HepG2 (cell line): ENCODE measurements around the gene TMED5. TPM values are rescaled to one million over a fixed set of nuclear protein-coding genes. Genes with fewer than 3 reads are reported as not detected.
A peak's percentile ranks its signal among the peaks of the same experiment; 100 is the strongest.

Experiments used
- CBFB ChIP-seq: sonication (generic); formaldehyde crosslinking; IDR thresholded peaks from 2 replicates; pipeline ENCODE4 v1.4.0; 2020; ENCODE audit warnings: missing genetic modification reagents
- CHCHD3 ChIP-seq: sonication (generic); formaldehyde crosslinking; IDR thresholded peaks from 2 replicates; pipeline ENCODE4 v1.8.0; 2022; ENCODE audit warnings: mild to moderate bottlenecking, missing genetic modification reagents, moderate library complexity
- CREM ChIP-seq, 2 experiments: sonication (generic) in 1 of 2; formaldehyde crosslinking in 1 of 2; IDR thresholded peaks; 2 replicates each; pipeline versions ENCODE4 v1.4.0 to v1.6.1; 2016 to 2020; ENCODE audit warnings: antibody characterized with exemption in 1 of 2, mild to moderate bottlenecking in 1 of 2, missing genetic modification reagents in 1 of 2
- DMTF1 ChIP-seq: sonication (generic); formaldehyde crosslinking; IDR thresholded peaks from 2 replicates; pipeline ENCODE4 v1.4.0; 2020; ENCODE audit warnings: mild to moderate bottlenecking, missing genetic modification reagents
- HNF4G ChIP-seq, 2 experiments: sonication (generic) in 1 of 2; formaldehyde crosslinking in 1 of 2; IDR thresholded peaks; 2 replicates each; pipeline versions ENCODE4 v1.4.0 to v1.6.1; 2011 to 2020; ENCODE audit warnings: borderline replicate concordance in 2 of 2, low read depth in 2 of 2, mild to moderate bottlenecking in 2 of 2, low read length in 1 of 2, missing genetic modification reagents in 1 of 2, moderate library complexity in 1 of 2
- IRX3 ChIP-seq: sonication (generic); formaldehyde crosslinking; IDR thresholded peaks from 2 replicates; pipeline ENCODE4 v1.8.1; 2023; ENCODE audit warnings: mild to moderate bottlenecking, low read depth, missing genetic modification reagents, borderline replicate concordance
- PAXIP1 ChIP-seq: sonication (generic); formaldehyde crosslinking; conservative IDR thresholded peaks from 2 replicates; pipeline ENCODE4 v1.4.0; 2020; ENCODE audit warnings: mild to moderate bottlenecking, missing genetic modification reagents, moderate library complexity
- PLSCR1 ChIP-seq: sonication (generic); formaldehyde crosslinking; IDR thresholded peaks from 2 replicates; pipeline ENCODE4 v1.5.0; 2020; ENCODE audit warnings: missing genetic modification reagents, mild to moderate bottlenecking, borderline replicate concordance
- RARG ChIP-seq: sonication (generic); formaldehyde crosslinking; IDR thresholded peaks from 2 replicates; pipeline ENCODE4 v1.4.0; 2020; ENCODE audit warnings: low read depth, mild to moderate bottlenecking, missing genetic modification reagents
- RFXAP ChIP-seq: sonication (generic); formaldehyde crosslinking; IDR thresholded peaks from 2 replicates; pipeline ENCODE4 v1.4.0; 2020; ENCODE audit warnings: missing genetic modification reagents, borderline replicate concordance
- TAF1 ChIP-seq: sonication (generic); formaldehyde crosslinking; IDR thresholded peaks from 2 replicates; pipeline ENCODE4 v1.4.0; 2020; ENCODE audit warnings: missing genetic modification reagents
- THAP8 ChIP-seq: sonication (generic); formaldehyde crosslinking; IDR thresholded peaks from 2 replicates; pipeline ENCODE4 v1.5.1; 2020; ENCODE audit warnings: missing genetic modification reagents, mild to moderate bottlenecking, borderline replicate concordance
- THYN1 ChIP-seq: sonication (generic); formaldehyde crosslinking; IDR thresholded peaks from 2 replicates; pipeline ENCODE4 v1.8.1; 2023; ENCODE audit warnings: low read depth, mild to moderate bottlenecking, moderate library complexity, missing genetic modification reagents, borderline replicate concordance
- ZFX ChIP-seq: sonication (generic); formaldehyde crosslinking; IDR thresholded peaks from 2 replicates; pipeline ENCODE4 v1.4.0; 2020; ENCODE audit warnings: mild to moderate bottlenecking, low read depth, missing genetic modification reagents, moderate library complexity
- ZMAT5 ChIP-seq: sonication (generic); formaldehyde crosslinking; IDR thresholded peaks from 2 replicates; pipeline ENCODE4 v1.5.0; 2020; ENCODE audit warnings: mild to moderate bottlenecking, low read depth, missing genetic modification reagents, borderline replicate concordance
- ZNF18 ChIP-seq: sonication (generic); formaldehyde crosslinking; IDR thresholded peaks from 2 replicates; pipeline ENCODE4 v1.8.0; 2022; ENCODE audit warnings: mild to moderate bottlenecking, missing genetic modification reagents; ENCODE audit not compliant: insufficient replicate concordance
- ZNF33A ChIP-seq: sonication (generic); formaldehyde crosslinking; IDR thresholded peaks from 2 replicates; pipeline ENCODE4 v1.5.1; 2020; ENCODE audit warnings: missing genetic modification reagents, mild to moderate bottlenecking, moderate library complexity, borderline replicate concordance
- ZNF883 ChIP-seq: sonication (generic); formaldehyde crosslinking; IDR thresholded peaks from 2 replicates; pipeline ENCODE4 v1.5.1; 2020; ENCODE audit warnings: mild to moderate bottlenecking, missing genetic modification reagents; ENCODE audit errors: not compliant biosample characterization
- polyA plus RNA-seq, 8 experiments: library from polyadenylated mRNA; depleted of rRNA in 3 of 8; stranded (reverse) in 7 of 8; unstranded in 1 of 8; fragments of >200 nt; fragmentation: Illumina TruSeq in 4 of 8; extraction: Trizol in 4 of 8; gene quantifications; 2 replicates each; pipeline versions ENCODE4 v1.2.1 to v1.2.3, GENCODE V29; 2011 to 2016; ENCODE audit warnings: low read depth in 4 of 8, missing spikeins in 1 of 8, mixed read lengths in 1 of 8; ENCODE audit not compliant: insufficient read depth in 1 of 8
- total RNA-seq, 5 experiments: library from RNA; depleted of rRNA; stranded (reverse); fragments of >200 nt; fragmentation: Illumina TruSeq; extraction: Trizol; gene quantifications; 2 replicates each; pipeline ENCODE4 v1.2.3, GENCODE V29; 2016; ENCODE audit warnings: low read depth in 1 of 5

The TMED5 gene
- total and polyA plus RNA-seq, 2 of the 13 experiments (the other 11 are each of a cell fraction or from before 2014, with no cell fraction given): 58.1 to 99.0 TPM

GRCh38 chr1:93200714-93201113 lies 20.5 kb upstream of the TMED5 start (continued):
- TF ChIP-seq PAXIP1 (CRISPR knock-in tag) (peak; percentile 64), CREM (IDR thresholded peaks at IDR 0.05) (peak; percentile 68; the same call in 1 of the 2 replicates), CREM (CRISPR knock-in tag; IDR thresholded peaks at IDR 0.05) (no peak), THYN1 (CRISPR knock-in tag) (no peak), ZNF18 (CRISPR knock-in tag) (no peak), ZFX (no peak), HNF4G (IDR thresholded peaks at IDR 0.05; ENCODE audit: borderline replicate concordance, low read depth, low read length) (peak; percentile 15; the same call in 1 of the 2 replicates), HNF4G (CRISPR knock-in tag; IDR thresholded peaks at IDR 0.05; ENCODE audit: borderline replicate concordance, low read depth) (no peak), IRX3 (CRISPR knock-in tag) (no peak), TAF1 (CRISPR knock-in tag) (no peak), CHCHD3 (CRISPR knock-in tag) (no peak), DMTF1 (no peak), RARG (CRISPR knock-in tag) (no peak), CBFB (CRISPR knock-in tag) (no peak), ZNF883 (CRISPR knock-in tag) (no peak), PLSCR1 (CRISPR knock-in tag) (no peak), RFXAP (no peak), THAP8 (no peak), ZNF33A (CRISPR knock-in tag) (no peak), ZMAT5 (CRISPR knock-in tag) (no peak)
